ENCODE results near the gene SLC2A13. TPM values are rescaled to one million over a fixed set of nuclear protein-coding genes. Genes with fewer than 3 reads are reported as not detected.
"Not testable (repeated sequence)": the region's sequence is repeated elsewhere in the genome, so short reads cannot be mapped to it uniquely, and the experiment has no call there.

SLC2A13 gene
- total and polyA plus RNA-seq, 3 donors from 2014 or later = 3.3 to 19.8 (median 18.0) TPM

GRCh38 chr12:39897315-39897714 lies 208.6 kb downstream of the SLC2A13 start:
- H3K27ac ChIP-seq = no peak overlapping the region
- H3K4me1 ChIP-seq = no peaks in the 10 kb centered on the region
- no peaks in the 10 kb centered on the region for H3K36me3 ChIP-seq (ENCODE audit: low read depth, missing control alignments)
- DNase-seq = no peak
- WGBS, 2 donors = 65 to 69% methylated on average over 1 of the region's 1 CpG
- TF ChIP-seq POLR2A (IDR thresholded peaks at IDR 0.05) (no peak), CTCF (IDR thresholded peaks at IDR 0.05) (no peak)
- H3K4me3 ChIP-seq = no peak overlapping the region
- H3K9me3 ChIP-seq = no peaks in the 10 kb centered on the region
- intact Hi-C loops (cut with DNase I; ENCODE audit: low total_unique reads) = no loop called here
- no peaks in the 10 kb centered on the region for H3K27me3 ChIP-seq

DNA sequence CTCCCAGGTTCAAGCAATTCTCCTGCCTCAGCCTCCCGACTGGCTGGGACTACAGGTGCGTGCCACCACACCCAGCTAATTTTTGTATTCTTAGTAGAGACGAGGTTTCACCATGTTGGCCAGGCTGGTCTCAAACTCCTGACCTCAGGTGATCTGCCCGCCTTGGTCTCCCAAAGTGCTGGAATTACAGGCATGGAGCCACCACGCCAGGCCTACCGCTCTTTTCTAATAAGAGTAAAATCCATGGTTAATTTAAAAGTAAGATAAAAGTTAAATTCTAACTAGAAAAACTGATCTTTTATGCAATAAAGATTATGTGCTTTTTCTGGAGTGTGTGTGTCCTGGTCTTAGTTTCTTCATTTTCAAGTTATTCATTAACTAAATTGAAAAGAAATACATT lies 212.5 kb downstream of the SLC2A13 start:
- H3K9me3 ChIP-seq; H3K4me1 ChIP-seq; H3K27ac ChIP-seq; DNase-seq; H3K4me3 ChIP-seq; H3K36me3 ChIP-seq (ENCODE audit: low read depth, missing control alignments); intact Hi-C loops (cut with DNase I; ENCODE audit: low total_unique reads); H3K27me3 ChIP-seq: not testable (repeated sequence)
- 96 to 97% methylated on average over 6 of the region's 6 CpGs for WGBS, 2 donors

DNA sequence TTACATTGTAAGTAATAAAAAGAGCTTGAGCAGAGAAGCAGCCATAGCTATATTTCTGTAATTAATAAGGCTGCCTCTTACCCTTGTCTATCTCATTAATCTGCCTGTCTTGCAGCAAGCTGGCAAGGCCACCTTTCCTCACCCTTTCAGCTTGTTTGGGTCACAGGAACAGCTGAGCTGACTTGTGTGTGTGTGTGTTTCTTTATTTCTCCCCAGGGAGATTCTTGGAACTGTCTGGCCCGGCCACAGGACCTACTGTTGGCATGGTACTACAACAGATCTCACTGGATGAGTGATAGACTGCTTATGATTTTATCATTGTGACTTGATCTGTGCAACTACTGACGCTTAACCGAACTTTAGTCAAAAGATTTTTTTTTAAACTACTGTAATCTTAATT lies 213.7 kb downstream of the SLC2A13 start:
- WGBS, 2 donors = 68 to 76% methylated on average over 3 of the region's 3 CpGs
- H3K27ac ChIP-seq = no peak overlapping the region
- intact Hi-C loops (cut with DNase I; ENCODE audit: low total_unique reads) = no loop called here
- H3K9me3 ChIP-seq = no peaks in the 10 kb centered on the region
- no peak overlapping the region for H3K4me3 ChIP-seq
- TF ChIP-seq CTCF (IDR thresholded peaks at IDR 0.05) (no peak), POLR2A (IDR thresholded peaks at IDR 0.05) (no peak)
- no peaks in the 10 kb centered on the region for H3K4me1 ChIP-seq
- no peaks in the 10 kb centered on the region for H3K36me3 ChIP-seq (ENCODE audit: low read depth, missing control alignments)
- H3K27me3 ChIP-seq = no peaks in the 10 kb centered on the region
- DNase-seq = no peak

DNA sequence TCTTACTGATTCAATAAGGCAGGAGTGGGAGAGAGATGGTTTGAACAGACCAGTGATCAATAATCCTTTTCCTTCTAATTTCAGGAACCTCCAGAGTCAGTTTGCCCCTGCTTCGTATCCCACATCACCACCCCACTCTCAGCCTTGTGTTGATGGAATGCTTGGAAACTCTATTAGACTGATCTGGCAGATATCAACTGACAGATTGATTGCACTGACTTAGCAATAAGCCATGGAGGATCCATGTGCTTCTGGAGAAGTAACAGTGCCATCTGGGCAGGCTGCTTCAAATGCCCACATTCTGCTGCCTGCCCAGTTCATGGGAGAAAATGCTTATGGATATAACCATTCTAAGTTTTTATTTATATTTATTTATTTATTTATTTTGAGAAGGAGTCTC lies 218.0 kb downstream of the SLC2A13 start:
- DNase-seq = no peak
- Histone ChIP-seq H3K4me3 (no peak overlapping the region), H3K36me3 (ENCODE audit: low read depth, missing control alignments) (no peaks in the 10 kb centered on the region), H3K4me1 (no peaks in the 10 kb centered on the region), H3K27ac (no peak overlapping the region), H3K27me3 (no peaks in the 10 kb centered on the region), H3K9me3 (no peaks in the 10 kb centered on the region)
- intact Hi-C loops (cut with DNase I; ENCODE audit: low total_unique reads) = no loop called here
- TF ChIP-seq POLR2A (IDR thresholded peaks at IDR 0.05) (no peak), CTCF (IDR thresholded peaks at IDR 0.05) (no peak)
- WGBS, 2 donors = 82 to 100% methylated on average over 1 of the region's 1 CpG

GRCh38 chr12:39886106-39886505 lies 219.8 kb downstream of the SLC2A13 start:
- intact Hi-C loops (cut with DNase I; ENCODE audit: low total_unique reads) = no loop called here
- Histone ChIP-seq H3K4me3 (no peak overlapping the region), H3K27ac (no peak overlapping the region), H3K27me3 (no peaks in the 10 kb centered on the region), H3K9me3 (no peaks in the 10 kb centered on the region), H3K4me1 (no peaks in the 10 kb centered on the region), H3K36me3 (ENCODE audit: low read depth, missing control alignments) (no peaks in the 10 kb centered on the region)
- 94 to 98% methylated on average over 3 of the region's 3 CpGs for WGBS, 2 donors
- no peak for TF ChIP-seq POLR2A (IDR thresholded peaks at IDR 0.05)
- no peak for TF ChIP-seq CTCF (IDR thresholded peaks at IDR 0.05)
- DNase-seq = no peak

Measured in testis (tissue), 3 donors.